ENCODE measurements around the gene DDAH2.
A peak's percentile ranks its signal among the peaks of the same experiment; 100 is the strongest.

Gene DDAH2

GRCh38 chr6:31752739-31753319 lies 23.7 kb upstream of the DDAH2 start:
- Mint-ChIP-seq H3K9me3 (no peaks in the 10 kb centered on the region), H3K36me3 (ENCODE audit: low read depth) (no peaks in the 10 kb centered on the region), H3K4me3 (no peak overlapping the region), H3K4me1 (no peaks in the 10 kb centered on the region), H3K27me3 (ENCODE audit: low read depth) (no peaks in the 10 kb centered on the region), H3K27ac (no peak overlapping the region)
- TF ChIP-seq CTCF (IDR thresholded peaks at IDR 0.05; ENCODE audit: unreplicated experiment in 3 of 3): no peak

DNA sequence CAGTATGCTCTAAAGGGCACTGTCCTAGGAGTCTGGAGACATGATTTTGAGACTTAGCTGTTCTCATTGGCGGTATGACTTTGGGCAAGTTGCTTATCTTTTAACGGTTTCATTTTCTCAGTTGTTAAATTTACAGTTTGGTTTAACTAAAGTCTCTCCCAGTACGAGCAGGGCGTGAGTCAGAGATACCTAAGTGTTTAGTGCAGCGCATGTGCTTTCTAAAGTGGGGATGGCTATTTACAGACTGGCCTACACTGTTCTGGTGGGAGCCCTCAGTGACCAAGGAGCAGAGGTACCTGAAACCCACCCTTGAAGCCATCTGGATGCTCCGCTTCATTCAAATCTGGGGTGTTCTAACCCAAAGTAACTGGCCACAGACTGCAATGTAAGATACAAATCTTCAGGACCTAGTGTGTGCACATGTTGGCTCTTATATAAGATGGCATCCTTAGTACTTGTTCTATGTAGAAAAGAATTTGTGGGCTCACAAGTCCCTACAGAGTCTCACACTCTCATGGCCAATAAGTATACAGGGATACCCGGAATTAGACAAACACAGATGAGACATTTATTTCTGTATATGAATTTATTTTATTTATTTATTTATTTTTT lies 21.4 kb upstream of the DDAH2 start:
- H3K27ac Mint-ChIP-seq: no peak overlapping the region
- no peak for TF ChIP-seq CTCF (IDR thresholded peaks at IDR 0.05; ENCODE audit: unreplicated experiment in 3 of 3)
- no peak overlapping the region for H3K4me3 Mint-ChIP-seq
- peaks cover 5% of the 10 kb centered on the region for H3K36me3 Mint-ChIP-seq (ENCODE audit: low read depth)
- no peaks in the 10 kb centered on the region for H3K9me3 Mint-ChIP-seq
- H3K27me3 Mint-ChIP-seq (ENCODE audit: low read depth): no peaks in the 10 kb centered on the region
- peaks cover under 1% of the 10 kb centered on the region for H3K4me1 Mint-ChIP-seq

DNA sequence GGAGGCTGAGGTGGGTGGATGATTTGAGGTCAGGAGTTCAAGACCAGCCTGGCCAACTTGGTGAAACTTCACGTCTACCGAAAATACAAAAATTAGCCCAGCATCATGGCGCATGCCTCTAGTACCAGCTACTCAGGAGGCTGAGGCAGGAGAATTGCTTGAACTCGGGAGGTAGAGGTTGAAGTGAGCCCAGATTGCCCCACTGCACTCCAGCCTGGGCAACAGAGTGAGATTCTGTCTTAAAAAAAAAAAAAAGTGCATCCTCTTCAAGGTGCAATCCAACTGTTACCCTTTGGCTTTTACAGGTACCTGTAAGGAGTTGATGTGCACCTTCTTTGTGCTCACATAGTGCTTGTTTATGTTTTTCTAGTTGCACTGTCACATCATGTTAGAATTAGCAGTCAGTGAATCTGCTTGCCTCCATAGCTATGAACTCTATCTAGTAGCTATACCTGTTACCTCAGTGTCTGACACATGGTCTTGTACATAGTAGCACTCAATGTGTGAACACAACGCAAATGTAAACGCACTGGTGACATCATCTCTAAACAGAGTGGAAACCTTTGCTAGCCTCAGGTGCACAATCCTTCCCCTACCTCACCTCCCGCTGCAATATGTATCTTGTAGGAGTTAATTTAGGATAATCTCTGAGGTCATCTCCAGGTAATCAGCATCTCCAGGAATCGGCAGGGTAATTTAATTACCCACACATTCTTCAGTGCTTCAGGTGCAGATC lies 20.4 kb upstream of the DDAH2 start:
- H3K27me3 Mint-ChIP-seq (ENCODE audit: low read depth): no peaks in the 10 kb centered on the region
- H3K4me1 Mint-ChIP-seq: peaks cover 6% of the 10 kb centered on the region
- H3K4me3 Mint-ChIP-seq: no peak overlapping the region
- H3K9me3 Mint-ChIP-seq: no peaks in the 10 kb centered on the region
- no peak overlapping the region for H3K27ac Mint-ChIP-seq
- TF ChIP-seq CTCF (IDR thresholded peaks at IDR 0.05; ENCODE audit: unreplicated experiment in 3 of 3): no peak
- peaks cover 5% of the 10 kb centered on the region for H3K36me3 Mint-ChIP-seq (ENCODE audit: low read depth)

DNA sequence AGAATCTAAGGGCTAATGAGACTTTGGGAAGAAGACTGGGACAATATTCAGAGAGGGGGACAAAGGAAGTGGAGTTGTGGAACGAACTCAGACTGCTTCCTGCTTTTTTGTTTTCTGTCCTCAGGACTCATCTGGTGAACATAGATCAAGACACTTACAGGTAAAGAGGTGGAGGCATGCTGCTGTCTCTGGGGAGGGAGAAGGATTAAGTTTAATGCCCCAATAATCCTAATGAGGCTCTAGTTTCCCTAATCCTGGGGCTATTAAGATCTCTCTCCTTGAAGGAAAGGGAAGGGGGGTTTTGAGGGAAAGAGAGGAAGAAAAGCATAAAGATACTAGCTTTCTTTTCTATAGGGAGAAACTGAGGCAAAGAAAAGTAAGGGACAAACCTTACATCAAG lies 15.3 kb upstream of the DDAH2 start:
- H3K27me3 Mint-ChIP-seq (ENCODE audit: low read depth): no peaks in the 10 kb centered on the region
- no peak overlapping the region for H3K4me3 Mint-ChIP-seq
- H3K36me3 Mint-ChIP-seq (ENCODE audit: low read depth): peaks cover 13% of the 10 kb centered on the region
- H3K27ac Mint-ChIP-seq: peak overlapping the region in 1 of 3 experiments; percentile 4
- no peak for TF ChIP-seq CTCF (IDR thresholded peaks at IDR 0.05; ENCODE audit: unreplicated experiment in 3 of 3)
- no peaks in the 10 kb centered on the region for H3K9me3 Mint-ChIP-seq
- peaks cover 13% of the 10 kb centered on the region for H3K4me1 Mint-ChIP-seq

DNA sequence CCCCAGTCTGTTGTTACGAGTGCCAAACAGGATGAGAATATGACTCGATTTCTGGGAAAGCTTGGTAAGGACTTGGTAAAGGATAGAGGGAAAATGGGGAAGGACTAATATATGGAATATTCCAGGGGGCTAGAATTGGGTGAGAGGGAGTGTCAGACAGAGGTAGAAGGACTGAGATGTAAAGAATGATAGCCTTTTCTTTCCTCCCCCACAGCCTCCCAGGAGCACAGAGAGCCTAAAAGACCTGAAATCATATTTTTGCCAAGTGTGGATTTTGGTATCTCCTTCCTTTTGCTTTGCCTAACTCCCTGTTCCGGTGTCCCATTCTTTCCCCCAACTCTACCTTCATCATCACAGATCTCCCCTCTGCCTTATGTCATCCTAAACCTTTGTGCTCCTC lies 13.8 kb upstream of the DDAH2 start:
- H3K9me3 Mint-ChIP-seq: no peaks in the 10 kb centered on the region
- H3K27ac Mint-ChIP-seq: peak overlapping the region in 1 of 3 experiments; percentile 29
- peak overlapping the region in 2 of 3 experiments; percentile 4 to 7 for H3K4me3 Mint-ChIP-seq
- H3K27me3 Mint-ChIP-seq (ENCODE audit: low read depth): no peaks in the 10 kb centered on the region
- no peak for TF ChIP-seq CTCF (IDR thresholded peaks at IDR 0.05; ENCODE audit: unreplicated experiment in 3 of 3)
- peaks cover 13% of the 10 kb centered on the region for H3K36me3 Mint-ChIP-seq (ENCODE audit: low read depth)
- H3K4me1 Mint-ChIP-seq: peaks cover 28% of the 10 kb centered on the region
